Osteocyte (in vitro differentiated cells): ENCODE data around the gene UHMK1. TPM values are rescaled to one million over a fixed set of nuclear protein-coding genes. Genes with fewer than 3 reads are reported as not detected.
"Not testable (repeated sequence)": the region's sequence is repeated elsewhere in the genome, so short reads cannot be mapped to it uniquely, and the experiment has no call there.

ENCODE experiments used
- DNase-seq: peaks from one replicate; pipeline ENCODE4 v3.0.0; 2021; ENCODE audit warnings: mixed read lengths; ENCODE audit not compliant: unreplicated experiment; ENCODE audit errors: extremely low spot score
- H3K27ac Mint-ChIP-seq: one replicate; pipeline ENCODE4 v1.8.0; 2021; ENCODE audit warnings: mild to moderate bottlenecking, mixed read lengths; ENCODE audit not compliant: unreplicated experiment
- H3K27me3 Mint-ChIP-seq: one replicate; pipeline ENCODE4 v1.8.0; 2021; ENCODE audit warnings: mixed read lengths; ENCODE audit not compliant: unreplicated experiment
- H3K36me3 Mint-ChIP-seq: one replicate; pipeline ENCODE4 v1.8.0; 2021; ENCODE audit warnings: mixed read lengths; ENCODE audit not compliant: unreplicated experiment
- H3K4me1 Mint-ChIP-seq: one replicate; pipeline ENCODE4 v1.8.0; 2021; ENCODE audit warnings: mixed read lengths; ENCODE audit not compliant: unreplicated experiment
- H3K4me3 Mint-ChIP-seq: one replicate; pipeline ENCODE4 v1.8.0; 2021; ENCODE audit warnings: mild to moderate bottlenecking, moderate library complexity, mixed read lengths; ENCODE audit not compliant: unreplicated experiment
- H3K9me3 Mint-ChIP-seq: one replicate; pipeline ENCODE4 v1.8.0; 2021; ENCODE audit warnings: mixed read lengths; ENCODE audit not compliant: unreplicated experiment
- CTCF ChIP-seq: fragments of 200-600 bp; sonication (generic); IDR thresholded peaks from 2 replicates; pipeline ENCODE4 v1.5.0; 2021; ENCODE audit warnings: antibody characterized with exemption, mild to moderate bottlenecking, moderate library complexity
- total RNA-seq: library from RNA; stranded (reverse); gene quantifications from 2 replicates; pipeline ENCODE4 v1.2.1, GENCODE V29; 2021

UHMK1 gene
- total RNA-seq, 1 donor from 2014 or later = 29.3 TPM

- TF ChIP-seq CTCF = no peak
- Mint-ChIP-seq H3K27ac (no peak overlapping the region), H3K9me3 (peaks cover 9% of the 10 kb centered on the region), H3K4me1 (no peaks in the 10 kb centered on the region), H3K4me3 (no peak overlapping the region), H3K36me3 (peaks cover 3% of the 10 kb centered on the region), H3K27me3 (peaks cover 9% of the 10 kb centered on the region)
- DNase-seq = no peak
Measured at GRCh38 chr1:162476620-162477019, 21.0 kb upstream of the UHMK1 start.

GRCh38 chr1:162485236-162485635 lies 12.4 kb upstream of the UHMK1 start:
- no peak for TF ChIP-seq CTCF

GRCh38 chr1:162487241-162487640 lies 10.4 kb upstream of the UHMK1 start:
- no peak for DNase-seq

More at GRCh38 chr1:162485236-162485635, 12.4 kb upstream of the UHMK1 start:
- Mint-ChIP-seq H3K27me3 (peaks cover 30% of the 10 kb centered on the region), H3K9me3 (peaks cover 5% of the 10 kb centered on the region), H3K36me3 (no peaks in the 10 kb centered on the region), H3K4me3 (no peak overlapping the region), H3K4me1 (no peaks in the 10 kb centered on the region), H3K27ac (no peak overlapping the region)
- no peak for DNase-seq

GRCh38 chr1:162488219-162488618 lies 9.4 kb upstream of the UHMK1 start:
- H3K36me3 Mint-ChIP-seq = no peaks in the 10 kb centered on the region
- H3K27ac Mint-ChIP-seq = no peak overlapping the region
- no peak for TF ChIP-seq CTCF
- DNase-seq = no peak
- no peaks in the 10 kb centered on the region for H3K9me3 Mint-ChIP-seq
- H3K4me3 Mint-ChIP-seq = no peak overlapping the region
- H3K4me1 Mint-ChIP-seq = no peaks in the 10 kb centered on the region
- H3K27me3 Mint-ChIP-seq = peaks cover 43% of the 10 kb centered on the region

More at GRCh38 chr1:162487241-162487640, 10.4 kb upstream of the UHMK1 start:
- peaks cover 34% of the 10 kb centered on the region for H3K27me3 Mint-ChIP-seq
- no peaks in the 10 kb centered on the region for H3K36me3 Mint-ChIP-seq
- H3K4me1 Mint-ChIP-seq = no peaks in the 10 kb centered on the region
- H3K4me3 Mint-ChIP-seq = no peak overlapping the region
- no peak overlapping the region for H3K27ac Mint-ChIP-seq
- no peaks in the 10 kb centered on the region for H3K9me3 Mint-ChIP-seq
- no peak for TF ChIP-seq CTCF

DNA sequence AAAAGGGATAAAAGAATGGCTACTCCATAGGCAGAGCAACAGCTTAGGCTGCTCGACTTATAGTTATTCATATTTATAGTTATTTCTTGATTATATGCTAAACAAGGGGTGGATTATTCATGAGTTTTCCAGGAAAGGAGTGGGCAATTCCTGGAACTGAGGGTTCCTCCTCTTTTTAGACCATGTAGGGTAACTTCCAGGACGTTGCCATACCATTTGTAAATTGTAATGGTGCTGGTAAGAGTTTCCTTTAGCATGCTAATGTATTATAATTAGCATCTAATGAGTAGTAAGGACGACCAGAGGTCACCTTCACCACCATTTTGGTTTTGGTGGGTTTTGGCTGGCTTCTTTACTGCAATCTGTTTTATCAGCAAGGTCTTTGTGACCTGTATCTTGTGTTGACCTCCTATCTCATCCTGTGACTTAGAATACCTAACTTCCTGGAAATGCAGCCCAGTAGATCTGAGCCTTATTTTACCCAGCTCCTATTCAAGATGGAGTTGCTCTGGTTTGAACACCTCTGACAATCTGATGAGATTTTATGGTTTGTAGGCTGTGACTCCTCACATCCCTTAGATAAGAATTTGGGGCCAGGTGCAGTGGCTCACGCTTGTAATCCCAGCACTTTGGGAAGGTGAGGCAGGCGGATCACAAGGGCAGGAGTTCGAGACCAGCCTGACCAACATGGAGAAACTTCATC lies 1.9 kb upstream of the UHMK1 start:
- H3K36me3 Mint-ChIP-seq, H3K27ac Mint-ChIP-seq, H3K9me3 Mint-ChIP-seq, H3K4me3 Mint-ChIP-seq, DNase-seq: not testable (repeated sequence)
- Mint-ChIP-seq H3K4me1 (peaks cover 24% of the 10 kb centered on the region), H3K27me3 (peaks cover 27% of the 10 kb centered on the region)
